ENCODE data around the gene WNK2.

WNK2 gene

DNA sequence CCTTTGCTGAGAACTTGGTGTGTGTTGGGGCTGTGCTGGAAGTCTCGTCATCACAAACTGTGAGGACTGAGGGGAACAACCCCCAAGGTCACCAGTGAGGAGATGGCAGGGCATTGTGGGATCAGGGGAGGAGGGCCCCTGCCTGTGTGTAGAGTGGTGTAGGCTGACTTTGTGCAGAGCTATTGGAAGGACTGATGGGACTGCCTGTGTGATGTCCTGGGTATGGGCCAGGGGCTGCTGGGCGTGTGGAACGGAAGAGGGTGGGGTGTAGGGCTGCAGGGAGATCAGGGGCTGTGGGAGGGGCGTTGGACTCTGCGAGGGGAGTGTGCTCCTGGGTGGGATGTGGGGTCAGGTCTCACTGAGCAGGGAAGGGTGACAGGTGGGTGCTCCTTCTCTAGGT, 3.6 kb downstream of the WNK2 start:
- H3K36me3 ChIP-seq (ENCODE audit: insufficient read depth, low read length): no peaks in the 10 kb centered on the region
- H3K9ac ChIP-seq (ENCODE audit: low read depth, low read length): no peak overlapping the region
- H3K27me3 ChIP-seq (ENCODE audit: insufficient read depth, low read length): peaks cover 38% of the 10 kb centered on the region
- H3K4me3 ChIP-seq (ENCODE audit: low read length): no peak overlapping the region
- no peaks in the 10 kb centered on the region for H3K9me3 ChIP-seq (ENCODE audit: insufficient read depth, low read depth, low read length)
- H3K27ac ChIP-seq (ENCODE audit: low read depth, low read length): no peak overlapping the region
- peaks cover 14% of the 10 kb centered on the region for H3K4me1 ChIP-seq (ENCODE audit: insufficient read depth, low read length)
- 92% methylated on average over 5 of the region's 5 CpGs for WGBS

DNA sequence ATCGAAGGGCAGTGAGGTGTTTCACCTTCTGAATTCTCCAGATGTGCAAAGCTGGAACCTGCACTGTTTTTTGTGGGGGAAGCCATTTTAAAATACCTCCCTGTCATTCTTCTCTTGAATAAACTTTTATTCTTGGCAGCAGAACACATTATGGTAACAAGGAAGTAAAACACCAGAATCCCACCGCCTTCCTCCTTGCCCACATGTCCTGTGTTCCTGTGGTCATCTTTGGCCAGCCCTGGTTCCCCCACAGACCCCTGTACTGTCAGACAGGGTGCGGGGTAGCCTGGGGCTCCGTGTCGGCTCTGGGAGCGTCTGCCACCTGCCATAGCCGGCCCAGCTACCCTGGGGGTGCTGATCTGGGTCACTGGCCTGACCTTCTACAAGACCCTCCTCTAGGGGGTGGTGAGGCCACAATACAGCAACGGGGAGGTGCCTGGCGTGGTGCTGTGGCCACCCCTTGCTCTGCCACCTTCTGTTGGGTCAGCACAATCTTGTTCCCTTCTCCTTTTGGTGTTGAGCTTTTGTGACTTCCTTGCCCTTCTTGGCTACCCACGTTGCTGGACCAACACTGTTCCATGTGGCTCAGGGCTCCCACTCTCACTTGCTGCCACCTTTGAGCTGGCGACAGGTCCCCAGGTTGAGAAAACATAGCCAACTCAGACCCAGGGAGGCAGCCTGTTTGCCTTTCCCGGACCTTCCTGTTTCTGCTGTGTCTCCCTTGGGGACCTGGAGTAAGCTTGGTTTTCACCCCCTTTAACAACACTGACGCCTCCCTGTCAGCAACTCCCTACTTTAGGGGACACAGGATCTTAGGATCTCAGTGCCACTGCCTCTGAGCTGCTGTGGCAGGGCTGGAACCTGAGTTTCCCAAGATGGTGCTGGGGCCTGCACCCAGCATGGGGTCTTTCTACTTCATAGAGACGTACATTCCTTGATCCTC, 4.8 kb downstream of the WNK2 start:
- no peak overlapping the region for H3K9ac ChIP-seq (ENCODE audit: low read depth, low read length)
- peaks cover 21% of the 10 kb centered on the region for H3K4me1 ChIP-seq (ENCODE audit: insufficient read depth, low read length)
- H3K27ac ChIP-seq (ENCODE audit: low read depth, low read length): no peak overlapping the region
- H3K4me3 ChIP-seq (ENCODE audit: low read length): no peak overlapping the region
- H3K36me3 ChIP-seq (ENCODE audit: insufficient read depth, low read length): no peaks in the 10 kb centered on the region
- H3K9me3 ChIP-seq (ENCODE audit: insufficient read depth, low read depth, low read length): no peaks in the 10 kb centered on the region
- peaks cover 27% of the 10 kb centered on the region for H3K27me3 ChIP-seq (ENCODE audit: insufficient read depth, low read length)
- WGBS: 84% methylated on average over 14 of the region's 14 CpGs

DNA sequence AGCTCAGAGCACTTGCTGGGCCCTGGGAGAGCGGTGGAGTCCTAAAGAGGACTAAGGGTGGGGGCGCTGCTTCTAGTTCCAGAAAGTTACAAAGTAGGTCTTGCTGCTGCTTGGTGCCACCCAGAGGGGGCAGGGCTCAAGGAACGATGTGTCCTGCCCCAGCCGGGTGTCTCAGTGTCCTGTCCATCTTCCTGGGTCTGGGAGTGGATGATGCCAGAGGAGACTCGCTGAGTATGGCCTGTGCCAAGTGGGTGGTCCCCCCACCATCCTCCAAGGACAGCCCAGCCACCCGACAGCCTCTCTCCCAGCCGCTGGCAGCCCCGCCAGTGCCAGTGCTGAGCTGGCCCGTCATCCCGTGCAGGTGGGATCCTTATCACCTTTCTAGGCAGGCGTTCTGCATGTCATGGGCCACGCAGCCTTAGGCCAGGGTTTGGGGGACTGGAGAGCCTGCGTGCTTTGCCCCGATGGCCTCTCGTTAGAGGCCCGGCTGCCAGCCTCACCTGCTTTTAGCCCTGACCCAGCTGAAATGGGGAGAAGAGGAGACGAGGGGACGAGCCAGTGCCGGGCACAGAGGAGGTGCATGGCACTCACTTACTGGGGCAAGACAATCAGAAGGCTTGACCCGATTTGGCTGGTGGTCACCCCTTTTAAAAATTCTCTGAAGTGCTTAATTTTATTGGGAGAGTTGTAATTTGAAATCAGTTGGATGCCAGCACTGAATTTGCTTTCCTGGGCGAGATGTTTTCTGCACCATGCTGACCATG, 5.6 kb downstream of the WNK2 start:
- Histone ChIP-seq H3K27me3 (ENCODE audit: insufficient read depth, low read length) (peaks cover 19% of the 10 kb centered on the region), H3K9ac (ENCODE audit: low read depth, low read length) (no peak overlapping the region), H3K36me3 (ENCODE audit: insufficient read depth, low read length) (no peaks in the 10 kb centered on the region), H3K9me3 (ENCODE audit: insufficient read depth, low read depth, low read length) (no peaks in the 10 kb centered on the region), H3K4me1 (ENCODE audit: insufficient read depth, low read length) (peaks cover 30% of the 10 kb centered on the region), H3K27ac (ENCODE audit: low read depth, low read length) (no peak overlapping the region), H3K4me3 (ENCODE audit: low read length) (no peak overlapping the region)
- 91% methylated on average over 21 of the region's 21 CpGs for WGBS

DNA sequence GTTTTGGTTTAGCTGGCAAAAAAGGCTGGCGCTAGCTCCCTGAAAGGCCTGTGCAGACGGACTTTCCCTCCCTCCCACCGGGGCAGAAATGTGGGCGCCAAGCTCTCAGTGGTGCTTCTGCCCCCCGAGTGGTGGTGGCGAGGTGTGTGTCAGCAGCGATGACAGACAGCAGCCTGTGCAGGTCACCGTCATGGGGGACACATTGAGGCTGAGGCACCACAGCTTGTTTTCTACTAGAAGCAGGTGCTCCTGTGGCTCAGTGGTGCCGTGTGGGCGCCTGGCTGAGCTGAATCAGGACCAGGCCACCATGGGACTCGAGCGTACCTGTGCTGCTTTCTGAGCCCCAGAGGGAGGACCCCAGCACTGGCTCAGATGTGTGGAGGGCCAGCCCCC, 6.2 kb downstream of the WNK2 start:
- H3K4me3 ChIP-seq (ENCODE audit: low read length): no peak overlapping the region
- H3K27ac ChIP-seq (ENCODE audit: low read depth, low read length): no peak overlapping the region
- no peak overlapping the region for H3K9ac ChIP-seq (ENCODE audit: low read depth, low read length)
- no peaks in the 10 kb centered on the region for H3K9me3 ChIP-seq (ENCODE audit: insufficient read depth, low read depth, low read length)
- peaks cover 14% of the 10 kb centered on the region for H3K27me3 ChIP-seq (ENCODE audit: insufficient read depth, low read length)
- no peaks in the 10 kb centered on the region for H3K36me3 ChIP-seq (ENCODE audit: insufficient read depth, low read length)
- 96% methylated on average over 12 of the region's 12 CpGs for WGBS
- peaks cover 30% of the 10 kb centered on the region for H3K4me1 ChIP-seq (ENCODE audit: insufficient read depth, low read length)

- H3K9ac ChIP-seq (ENCODE audit: low read depth, low read length): no peak overlapping the region
- no peak overlapping the region for H3K27ac ChIP-seq (ENCODE audit: low read depth, low read length)
- no peak overlapping the region for H3K4me3 ChIP-seq (ENCODE audit: low read length)
- peaks cover 7% of the 10 kb centered on the region for H3K27me3 ChIP-seq (ENCODE audit: insufficient read depth, low read length)
- 95% methylated on average over 17 of the region's 17 CpGs for WGBS
- H3K9me3 ChIP-seq (ENCODE audit: insufficient read depth, low read depth, low read length): no peaks in the 10 kb centered on the region
- H3K36me3 ChIP-seq (ENCODE audit: insufficient read depth, low read length): no peaks in the 10 kb centered on the region
- peaks cover 25% of the 10 kb centered on the region for H3K4me1 ChIP-seq (ENCODE audit: insufficient read depth, low read length)
Observed at GRCh38 chr9:93190656-93191353, 6.9 kb downstream of the WNK2 start.

DNA sequence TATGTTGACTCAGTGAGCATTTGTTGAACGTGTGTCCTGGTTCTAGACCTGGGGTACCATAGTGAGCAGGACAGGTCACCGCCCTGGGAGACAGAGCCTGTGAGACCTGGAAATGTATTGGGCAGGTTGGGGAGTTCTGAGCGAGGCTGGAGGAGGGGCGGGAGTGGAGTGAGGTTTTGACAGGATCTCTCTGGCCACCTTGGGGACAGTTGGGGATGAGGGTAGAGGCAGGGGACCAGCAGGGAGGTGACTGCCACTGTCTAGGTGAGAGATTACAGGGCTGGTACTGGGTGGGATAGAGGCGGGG, 7.4 kb downstream of the WNK2 start:
- H3K9ac ChIP-seq (ENCODE audit: low read depth, low read length): no peak overlapping the region
- H3K9me3 ChIP-seq (ENCODE audit: insufficient read depth, low read depth, low read length): no peaks in the 10 kb centered on the region
- H3K27ac ChIP-seq (ENCODE audit: low read depth, low read length): no peak overlapping the region
- no peaks in the 10 kb centered on the region for H3K36me3 ChIP-seq (ENCODE audit: insufficient read depth, low read length)
- 91% methylated on average over 5 of the region's 5 CpGs for WGBS
- peaks cover 3% of the 10 kb centered on the region; the same call in 1 of the 2 replicates for H3K27me3 ChIP-seq (ENCODE audit: insufficient read depth, low read length)
- peaks cover 21% of the 10 kb centered on the region for H3K4me1 ChIP-seq (ENCODE audit: insufficient read depth, low read length)
- H3K4me3 ChIP-seq (ENCODE audit: low read length): no peak overlapping the region

DNA sequence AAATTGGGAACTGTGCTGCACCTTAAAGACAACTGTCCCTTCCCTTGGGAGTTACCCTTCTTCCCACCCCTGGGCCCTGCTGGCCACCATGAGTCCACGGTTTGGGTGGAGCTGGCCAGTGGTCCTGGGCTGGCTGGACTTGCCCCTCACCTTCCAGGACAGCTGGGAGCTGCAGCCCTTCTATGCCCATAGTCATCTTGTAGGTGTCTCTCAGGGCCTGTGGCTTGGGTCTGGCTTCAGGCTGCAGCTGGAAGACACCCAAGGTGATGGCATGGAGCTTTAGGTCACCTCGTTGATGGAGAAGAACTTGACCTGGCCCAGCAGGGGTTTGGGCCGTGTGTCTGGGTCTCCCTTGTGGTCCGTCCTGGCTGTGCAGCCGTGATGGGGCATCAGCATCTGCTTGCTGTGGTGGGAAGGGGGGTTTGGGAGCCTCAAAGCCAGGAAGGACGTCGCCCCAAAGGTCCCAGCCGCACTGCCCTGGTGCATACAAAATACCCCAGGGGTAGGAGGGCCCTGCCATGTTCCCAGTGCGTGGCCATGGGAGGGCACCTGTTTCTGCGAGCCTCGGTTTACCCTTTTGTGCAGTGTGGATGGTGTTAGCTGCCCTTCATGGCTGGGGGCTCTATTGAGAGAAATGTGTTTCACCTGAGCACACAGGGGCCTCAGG, 8.9 kb downstream of the WNK2 start:
- H3K9ac ChIP-seq (ENCODE audit: low read depth, low read length): no peak overlapping the region
- H3K27me3 ChIP-seq (ENCODE audit: insufficient read depth, low read length): no peaks in the 10 kb centered on the region
- H3K4me3 ChIP-seq (ENCODE audit: low read length): no peak overlapping the region
- H3K9me3 ChIP-seq (ENCODE audit: insufficient read depth, low read depth, low read length): no peaks in the 10 kb centered on the region
- 91% methylated on average over 11 of the region's 11 CpGs for WGBS
- H3K27ac ChIP-seq (ENCODE audit: low read depth, low read length): no peak overlapping the region
- peaks cover 17% of the 10 kb centered on the region for H3K4me1 ChIP-seq (ENCODE audit: insufficient read depth, low read length)
- H3K36me3 ChIP-seq (ENCODE audit: insufficient read depth, low read length): no peaks in the 10 kb centered on the region

- no peaks in the 10 kb centered on the region for H3K9me3 ChIP-seq (ENCODE audit: insufficient read depth, low read depth, low read length)
- no peaks in the 10 kb centered on the region for H3K36me3 ChIP-seq (ENCODE audit: insufficient read depth, low read length)
- WGBS: 84% methylated on average over 11 of the region's 12 CpGs
- no peak overlapping the region for H3K27ac ChIP-seq (ENCODE audit: low read depth, low read length)
- no peak overlapping the region for H3K9ac ChIP-seq (ENCODE audit: low read depth, low read length)
- H3K4me1 ChIP-seq (ENCODE audit: insufficient read depth, low read length): peaks cover 17% of the 10 kb centered on the region
- H3K4me3 ChIP-seq (ENCODE audit: low read length): no peak overlapping the region
- no peaks in the 10 kb centered on the region for H3K27me3 ChIP-seq (ENCODE audit: insufficient read depth, low read length)
Observed at GRCh38 chr9:93193388-93194220, 9.7 kb downstream of the WNK2 start.

DNA sequence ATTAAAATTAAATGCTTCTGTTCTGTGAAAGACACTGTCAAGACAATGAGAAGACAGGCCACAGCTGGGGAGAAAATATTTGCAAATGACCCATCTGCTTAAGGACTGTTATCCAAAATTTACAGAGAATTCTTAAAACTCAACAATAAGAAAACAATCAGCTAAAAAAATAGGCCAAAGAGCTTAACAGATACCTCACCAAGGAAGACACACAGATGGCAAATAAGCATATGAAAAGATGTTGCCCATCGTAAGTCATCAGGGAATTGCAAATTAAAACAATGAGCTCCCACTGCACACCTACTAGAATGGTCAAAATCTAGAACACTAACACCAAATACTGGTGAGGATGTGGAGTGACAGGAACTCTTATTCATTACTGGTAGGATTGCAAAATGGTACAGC, 10.3 kb downstream of the WNK2 start:
- WGBS: 57% methylated on average over 1 of the region's 1 CpG
- no peaks in the 10 kb centered on the region for H3K36me3 ChIP-seq (ENCODE audit: insufficient read depth, low read length)
- no peaks in the 10 kb centered on the region for H3K27me3 ChIP-seq (ENCODE audit: insufficient read depth, low read length)
- H3K9me3 ChIP-seq (ENCODE audit: insufficient read depth, low read depth, low read length): no peaks in the 10 kb centered on the region
- peaks cover 17% of the 10 kb centered on the region for H3K4me1 ChIP-seq (ENCODE audit: insufficient read depth, low read length)
- H3K9ac ChIP-seq (ENCODE audit: low read depth, low read length): no peak overlapping the region
- no peak overlapping the region for H3K4me3 ChIP-seq (ENCODE audit: low read length)
- H3K27ac ChIP-seq (ENCODE audit: low read depth, low read length): no peak overlapping the region

DNA sequence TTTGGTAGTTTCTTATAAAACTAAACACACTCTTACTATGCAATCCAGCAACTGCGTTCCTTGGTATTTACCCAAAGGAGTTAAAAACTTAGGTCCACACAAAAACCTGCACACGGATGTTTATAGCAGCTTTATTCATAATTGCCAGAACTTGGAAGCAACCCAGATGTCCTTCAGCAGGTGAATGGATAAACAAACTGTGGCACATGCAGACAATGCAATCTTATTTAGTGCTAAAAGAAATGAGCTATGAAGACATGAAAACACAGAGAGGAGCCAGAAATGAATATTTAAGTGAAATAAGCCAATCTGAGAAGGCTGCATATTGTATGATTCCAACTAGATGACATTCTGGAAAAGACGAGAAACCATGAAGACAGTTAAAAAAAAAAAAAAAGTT, 10.7 kb downstream of the WNK2 start:
- H3K4me3 ChIP-seq (ENCODE audit: low read length): no peak overlapping the region
- H3K27me3 ChIP-seq (ENCODE audit: insufficient read depth, low read length): no peaks in the 10 kb centered on the region
- 93% methylated on average over 3 of the region's 3 CpGs for WGBS

More for the DNA sequence above, 10.7 kb downstream of the WNK2 start:
- H3K4me1 ChIP-seq (ENCODE audit: insufficient read depth, low read length): peaks cover 17% of the 10 kb centered on the region
- no peak overlapping the region for H3K27ac ChIP-seq (ENCODE audit: low read depth, low read length)
- no peak overlapping the region for H3K9ac ChIP-seq (ENCODE audit: low read depth, low read length)
- H3K9me3 ChIP-seq (ENCODE audit: insufficient read depth, low read depth, low read length): no peaks in the 10 kb centered on the region
- H3K36me3 ChIP-seq (ENCODE audit: insufficient read depth, low read length): no peaks in the 10 kb centered on the region

All from HUES64 (cell line).